ENCODE data around the gene GCC2.
"Not testable (repeated sequence)": the region's sequence is repeated elsewhere in the genome, so short reads cannot be mapped to it uniquely, and the experiment has no call there.

Gene GCC2

DNA sequence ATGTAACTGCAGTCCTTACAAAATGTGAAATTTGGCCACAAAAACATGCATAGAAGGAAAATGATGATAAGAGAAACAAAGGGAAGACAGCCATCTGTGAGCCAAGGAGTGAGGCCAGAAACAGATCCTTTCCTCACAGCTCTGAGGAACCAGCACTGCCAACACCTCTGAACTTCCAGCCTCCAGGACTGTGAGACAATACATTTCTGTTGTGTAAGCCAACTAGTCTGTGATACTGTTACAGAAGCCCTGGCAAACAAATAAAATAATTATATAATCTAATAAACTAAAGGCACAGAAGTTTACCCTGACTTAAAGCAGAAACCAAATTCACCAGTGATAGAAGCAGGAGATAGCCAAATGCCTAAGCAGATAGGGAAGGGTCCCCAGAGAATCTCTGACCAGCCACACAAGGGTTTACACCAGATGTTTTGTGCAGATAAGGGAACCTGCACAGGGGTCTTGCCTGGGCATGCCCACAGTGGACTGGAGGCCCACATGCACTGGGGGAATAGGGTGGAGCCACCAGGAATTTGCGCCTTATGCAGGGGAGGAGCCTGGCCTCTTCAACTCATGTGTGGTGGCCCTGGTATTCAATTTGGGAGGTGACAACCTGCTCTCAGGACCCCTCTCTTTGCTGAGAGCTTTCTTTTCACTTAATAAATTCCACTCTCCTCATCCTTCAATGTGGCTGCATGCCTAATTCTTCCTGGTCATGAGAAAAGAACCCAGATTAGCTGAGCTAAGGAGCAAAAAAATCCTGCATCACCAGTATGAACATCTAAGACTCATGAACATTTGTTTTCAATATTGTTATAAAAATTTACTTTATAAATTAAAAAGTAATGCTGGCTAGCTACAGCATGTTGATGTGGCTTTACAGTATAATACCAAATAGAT lies 3.8 kb upstream of the GCC2 start:
- DNase-seq (ENCODE audit: low spot score) = no peak

DNA sequence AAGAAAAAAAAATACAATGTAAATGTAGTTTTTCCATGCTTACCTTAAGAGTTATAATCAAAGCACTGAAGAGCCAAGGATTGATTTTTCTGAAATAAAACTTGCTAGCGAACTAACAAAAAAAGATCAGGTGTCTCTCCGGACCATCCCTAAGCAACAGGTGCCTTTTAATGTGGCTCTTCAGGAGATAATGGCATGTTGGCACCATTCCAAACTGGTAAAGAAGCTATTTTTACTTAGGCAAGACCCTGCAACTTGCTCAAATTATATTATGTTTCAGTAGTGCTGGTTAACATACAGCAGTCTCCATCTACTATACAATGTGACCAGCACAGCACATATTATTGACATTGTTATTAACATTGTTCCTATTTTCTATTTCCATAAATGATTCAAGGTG lies 2.3 kb upstream of the GCC2 start:
- DNase-seq (ENCODE audit: low spot score) = no peak

DNA sequence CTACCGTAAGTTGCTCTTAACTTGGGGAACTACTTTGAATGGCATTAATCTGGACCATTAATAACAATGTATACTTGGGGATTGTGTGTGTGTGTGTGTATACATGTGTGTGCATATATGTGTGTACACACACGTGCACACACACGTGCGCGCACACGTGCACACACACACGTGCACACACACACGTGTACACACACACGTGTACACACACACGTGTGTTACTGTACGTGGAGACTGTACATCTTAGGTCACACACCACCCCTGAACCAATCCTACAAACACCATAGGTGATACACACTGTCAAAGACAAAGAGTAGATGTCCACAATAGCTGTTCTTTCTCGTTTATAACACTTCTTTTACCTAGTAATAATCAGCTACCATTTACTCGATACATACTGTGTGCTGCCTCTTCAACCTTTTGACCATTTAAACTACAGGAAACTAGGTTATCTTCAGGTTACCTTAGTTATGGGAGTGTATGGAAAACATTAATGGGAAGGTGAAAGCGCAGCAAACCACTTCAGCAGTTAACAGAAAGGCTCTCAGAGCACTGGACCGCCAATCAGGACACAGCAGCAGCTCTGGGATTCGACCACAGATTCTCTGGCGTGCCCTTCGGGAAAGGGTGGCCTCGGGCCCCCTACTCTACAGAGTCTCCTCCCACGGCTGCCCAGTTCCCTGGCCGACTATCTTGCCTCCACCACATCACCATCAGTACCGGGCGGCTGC lies 894 bp upstream of the GCC2 start:
- DNase-seq (ENCODE audit: low spot score) = no peak

DNA sequence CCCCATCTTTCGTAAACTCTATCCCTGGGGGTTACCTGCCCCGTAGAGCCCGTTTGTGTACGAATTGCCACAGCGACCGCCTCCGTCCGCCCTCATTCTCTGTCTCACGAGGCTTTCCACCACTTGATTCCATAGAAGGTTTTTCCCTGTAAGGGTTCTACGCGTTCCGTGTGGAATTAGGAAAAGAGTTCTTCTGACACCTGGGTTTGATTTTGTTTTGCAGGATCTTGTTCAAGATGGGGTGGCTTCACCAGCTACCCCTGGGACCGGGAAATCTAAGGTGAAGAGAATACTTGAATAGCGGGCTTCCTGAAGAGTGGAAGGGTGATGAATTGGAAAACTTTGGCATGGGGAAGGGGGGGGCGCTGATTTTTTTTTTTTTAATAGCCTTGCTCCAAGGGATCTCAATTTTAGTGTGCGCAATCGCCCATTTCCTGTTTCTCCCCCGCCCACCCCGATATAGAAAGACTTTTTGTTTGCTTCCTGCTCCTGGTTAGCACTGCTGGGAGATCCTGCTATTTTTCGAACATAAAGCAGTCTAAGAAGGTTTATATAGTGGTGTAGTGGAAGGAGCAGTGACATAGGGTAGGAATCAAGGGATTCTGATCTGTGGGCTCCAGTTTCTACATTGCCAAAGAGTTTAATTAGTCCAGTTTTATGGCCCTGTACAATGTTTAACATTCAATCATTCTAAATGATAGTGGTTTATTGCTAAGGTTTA lies 564 bp downstream of the GCC2 start:
- DNase-seq (ENCODE audit: low spot score) = peak; percentile 43

DNA sequence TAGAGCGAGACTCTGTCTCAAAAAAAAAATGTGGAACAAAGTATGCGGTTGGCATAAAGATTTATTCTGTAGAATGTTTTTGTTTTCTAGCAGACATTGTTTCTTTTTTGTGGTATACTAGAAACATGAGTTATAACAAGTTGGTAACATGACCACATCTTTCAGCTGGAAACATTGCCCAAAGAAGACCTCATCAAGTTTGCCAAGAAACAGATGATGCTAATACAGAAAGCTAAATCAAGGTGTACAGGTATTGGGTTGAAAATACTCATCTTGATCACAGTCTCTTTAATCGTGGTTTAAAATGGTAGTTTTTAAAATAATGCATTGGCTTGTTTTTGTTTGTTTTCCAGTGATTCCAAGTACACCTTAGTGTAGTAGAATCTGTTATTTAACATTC lies 1.9 kb downstream of the GCC2 start:
- no peak for DNase-seq (ENCODE audit: low spot score)

DNA sequence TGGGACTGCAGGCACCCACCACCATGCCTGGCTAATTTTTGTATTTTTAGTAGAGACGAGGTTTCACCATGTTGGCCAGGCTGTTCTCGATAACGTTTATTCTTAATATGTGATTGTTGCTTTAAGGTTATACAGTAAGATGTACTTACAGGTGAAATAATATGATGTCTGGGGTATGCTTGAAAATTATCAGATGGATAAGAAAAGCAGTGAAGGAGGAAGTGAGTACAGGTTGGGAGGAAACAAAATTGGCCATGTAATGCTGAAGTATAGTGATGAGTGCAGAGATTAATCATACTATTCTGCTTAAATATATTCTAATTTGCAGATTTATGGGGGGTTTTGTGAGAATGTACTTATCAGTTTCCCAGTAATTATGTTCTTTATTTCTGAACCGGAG lies 3.0 kb downstream of the GCC2 start:
- DNase-seq (ENCODE audit: low spot score) = no peak

DNA sequence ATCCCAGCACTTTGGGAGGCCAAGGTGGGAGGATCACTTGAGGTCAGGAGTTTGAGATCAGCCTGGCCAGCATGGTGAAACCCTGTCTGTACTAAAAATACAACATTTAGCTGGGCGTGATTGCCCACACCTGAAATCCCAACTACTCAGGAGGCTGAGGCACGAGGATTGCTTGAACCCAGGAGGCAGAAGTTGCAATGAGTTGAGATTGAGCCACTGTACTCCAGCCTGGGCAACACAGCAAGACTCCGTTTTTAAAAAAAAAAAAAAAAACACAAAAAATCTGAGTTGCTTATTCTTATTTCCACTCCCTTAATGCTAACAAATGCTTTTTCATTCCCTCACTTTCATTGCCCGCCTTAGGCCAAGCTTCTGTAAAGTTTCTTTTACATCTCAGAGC lies 4.5 kb downstream of the GCC2 start:
- DNase-seq (ENCODE audit: low spot score) = not testable (repeated sequence)

DNA sequence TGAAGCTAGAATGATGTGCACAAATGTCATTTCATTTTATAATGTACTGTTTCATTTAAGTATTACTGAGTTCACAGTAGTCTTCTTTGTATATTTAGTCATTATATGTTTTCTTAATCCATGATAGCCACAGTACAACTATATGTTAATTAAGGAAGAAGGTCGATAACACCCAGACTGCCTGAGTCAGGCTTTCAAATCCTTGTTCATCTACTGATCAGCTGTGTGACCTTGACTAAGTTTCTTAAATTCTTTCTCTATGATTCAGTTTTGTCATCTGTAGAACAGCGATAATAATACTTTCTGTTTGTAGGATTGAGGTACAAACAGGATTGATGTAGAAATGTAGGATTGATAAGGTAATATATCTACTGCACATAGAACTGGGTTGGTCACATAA lies 5.4 kb downstream of the GCC2 start:
- DNase-seq (ENCODE audit: low spot score) = no peak

DNA sequence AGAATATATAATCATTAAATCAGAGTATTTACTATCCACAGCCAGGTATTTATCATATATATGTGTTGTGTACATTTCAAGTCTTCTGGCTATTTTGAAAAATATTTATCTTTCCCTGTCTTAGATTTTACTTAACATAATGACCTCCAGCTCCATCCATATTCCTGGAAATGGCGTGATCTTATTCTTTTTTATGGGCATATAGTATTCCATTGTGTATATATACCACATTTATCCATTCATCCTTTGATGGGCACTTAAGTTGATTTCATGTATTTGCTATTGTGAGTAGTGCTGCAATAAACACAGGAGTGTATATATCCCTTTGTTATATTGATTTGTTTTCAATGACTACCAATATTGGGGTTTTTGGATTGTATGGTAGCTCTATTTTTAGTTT lies 6.6 kb downstream of the GCC2 start:
- no peak for DNase-seq (ENCODE audit: low spot score)

DNA sequence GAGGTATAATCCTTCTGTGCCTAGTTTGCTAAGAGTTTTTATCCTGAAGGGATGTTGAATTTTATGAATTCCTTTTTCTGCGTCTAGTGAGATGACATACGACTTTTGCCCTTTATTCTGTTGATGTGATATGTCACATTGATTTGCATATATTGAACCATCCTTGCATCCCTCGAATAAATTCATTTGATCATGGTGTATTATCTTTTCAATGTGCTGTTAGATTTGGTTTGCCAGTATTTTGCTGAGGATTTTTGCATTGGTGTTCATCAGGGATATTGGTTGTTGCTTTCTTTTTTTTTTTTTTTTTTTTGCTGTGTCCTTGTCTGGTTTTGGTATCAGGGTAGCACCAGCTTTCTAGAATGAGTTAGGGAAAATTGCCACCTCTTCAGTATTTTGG lies 9.1 kb downstream of the GCC2 start:
- DNase-seq (ENCODE audit: low spot score) = no peak

DNA sequence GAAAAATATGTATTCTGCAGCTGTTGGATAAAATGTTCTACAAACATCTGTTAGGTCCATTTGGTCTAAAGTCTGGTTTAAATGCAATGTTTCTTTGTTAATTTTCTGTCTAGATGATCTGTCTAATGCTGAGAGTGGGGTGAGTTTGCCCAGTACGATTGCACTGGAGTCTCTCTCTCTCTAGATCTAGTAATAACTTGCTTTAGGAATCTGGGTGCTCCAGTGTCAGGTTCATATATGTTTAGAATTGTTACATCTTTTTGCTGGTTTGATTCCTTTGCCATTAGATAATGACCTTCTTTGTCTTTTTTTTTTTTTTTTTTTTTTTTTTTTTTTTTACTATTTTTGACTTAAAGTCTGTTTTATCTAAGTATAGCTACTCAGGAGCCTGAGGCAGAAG lies 10.4 kb downstream of the GCC2 start:
- no peak for DNase-seq (ENCODE audit: low spot score)

DNA sequence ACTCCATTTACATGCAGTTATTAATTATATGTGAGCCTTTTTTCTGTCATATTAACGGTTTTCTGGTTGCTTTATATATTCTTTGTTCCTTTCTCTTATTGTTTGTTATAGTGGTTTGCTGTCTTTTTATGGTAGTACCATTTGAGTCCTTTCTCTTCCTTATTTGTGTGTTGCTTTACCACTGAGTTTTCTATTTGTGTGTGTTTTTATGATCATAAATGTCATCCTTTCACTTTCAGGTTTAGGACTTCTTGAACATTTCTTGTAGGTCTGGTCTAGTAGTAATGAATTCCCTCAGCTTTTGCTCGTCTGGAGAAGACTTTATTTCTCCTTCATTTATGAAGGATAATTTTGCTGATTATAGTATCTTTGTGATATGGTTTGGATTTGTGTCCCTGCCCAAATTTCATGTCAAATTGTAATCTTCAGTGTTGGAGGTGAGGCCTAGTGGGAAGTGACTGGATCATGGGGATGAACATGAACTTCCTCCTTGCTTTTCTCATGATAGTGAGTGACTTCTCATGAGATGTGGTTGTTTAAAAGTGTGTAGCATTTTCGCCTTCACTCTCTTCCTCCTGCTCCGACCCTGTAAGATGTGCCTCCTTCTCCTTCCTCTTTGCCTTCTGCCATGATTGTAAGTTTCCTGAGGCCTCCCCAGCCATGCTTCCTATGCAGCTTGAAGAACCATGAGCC lies 11.5 kb downstream of the GCC2 start:
- no peak for DNase-seq (ENCODE audit: low spot score)

DNA sequence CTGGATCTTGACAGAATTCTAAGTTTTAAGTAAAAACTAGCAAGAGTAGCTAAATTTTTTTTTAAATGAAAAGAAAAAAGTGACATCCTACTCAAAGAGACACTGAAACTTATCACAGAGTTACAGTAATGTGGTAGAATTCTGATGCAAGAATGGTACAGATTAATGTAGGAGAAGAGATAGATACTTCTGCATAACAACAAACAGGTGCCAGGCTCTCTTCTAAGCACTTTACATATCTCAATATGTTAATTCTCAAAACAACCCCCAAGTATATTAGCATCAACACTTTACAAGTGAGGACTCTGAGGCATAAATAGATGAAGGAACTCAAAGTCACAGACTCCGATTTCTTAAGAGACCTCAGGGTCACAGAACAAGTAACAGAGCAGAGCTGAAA lies 28.1 kb downstream of the GCC2 start:
- no peak for DNase-seq (ENCODE audit: low spot score)

DNA sequence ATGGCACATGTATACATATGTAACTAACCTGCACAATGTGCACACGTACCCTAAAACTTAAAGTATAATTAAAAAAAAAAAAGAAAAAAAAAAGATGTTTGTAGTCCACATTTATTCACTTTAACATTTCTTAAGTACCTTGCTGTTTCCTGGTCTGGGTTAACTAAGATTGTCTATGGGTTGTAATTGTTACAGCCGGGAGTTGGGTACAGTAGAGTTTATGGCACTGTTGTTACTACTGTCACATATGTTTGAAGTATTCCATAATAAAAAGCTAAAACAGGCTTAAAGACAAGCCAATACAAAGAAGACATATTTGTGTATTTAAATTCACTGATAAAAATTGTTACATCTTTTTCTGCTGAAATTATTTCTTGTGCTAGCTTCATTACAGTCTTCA lies 36.2 kb downstream of the GCC2 start:
- DNase-seq (ENCODE audit: low spot score) = no peak

DNA sequence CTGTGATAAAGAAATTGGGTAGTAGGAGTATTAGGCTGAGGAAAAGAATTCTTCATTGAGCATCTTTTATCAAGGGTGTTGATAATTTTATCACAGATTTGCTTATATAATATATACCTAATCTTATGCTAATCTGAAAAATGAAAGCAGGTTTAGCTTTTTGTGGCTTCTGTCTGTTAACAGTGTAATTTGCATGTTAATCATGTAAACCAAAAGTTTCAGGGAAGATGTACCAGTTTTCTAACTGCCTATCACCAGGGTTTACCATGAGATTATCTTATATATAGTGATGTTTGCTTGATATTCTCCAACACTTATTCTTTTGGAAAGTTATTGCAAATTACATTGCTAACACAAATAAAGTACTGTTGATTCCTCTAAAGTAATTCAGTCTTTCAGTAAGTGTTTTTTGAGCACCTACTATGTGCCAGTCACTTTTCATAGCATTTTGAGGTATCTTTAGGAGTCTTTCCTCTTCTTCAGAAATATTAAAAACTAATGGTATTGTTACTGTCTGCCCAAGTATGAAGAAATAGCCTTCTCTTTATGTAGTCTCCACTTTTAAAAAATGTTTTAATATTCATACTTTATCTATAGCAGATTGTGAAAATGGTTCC lies 41.6 kb downstream of the GCC2 start:
- no peak for DNase-seq (ENCODE audit: low spot score)

DNA sequence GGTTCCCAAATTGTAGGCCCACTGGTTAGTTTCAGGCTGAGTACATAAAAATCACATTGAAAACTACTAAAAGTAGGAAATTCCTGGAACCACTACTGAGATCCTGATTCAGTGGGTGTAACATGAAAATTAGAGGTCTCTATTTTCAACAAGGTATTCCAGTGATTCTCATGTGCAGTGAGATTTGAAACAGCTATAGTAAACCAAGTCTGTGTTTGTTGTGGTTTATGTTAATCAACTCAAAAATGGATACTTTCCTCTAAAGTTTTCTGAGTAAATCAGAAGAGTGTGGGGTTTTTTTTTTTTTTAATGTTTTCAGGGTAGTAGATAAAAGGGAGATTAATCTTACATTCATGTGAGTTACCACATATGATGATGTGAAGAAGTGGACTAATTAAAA lies 42.8 kb downstream of the GCC2 start:
- no peak for DNase-seq (ENCODE audit: low spot score)

DNA sequence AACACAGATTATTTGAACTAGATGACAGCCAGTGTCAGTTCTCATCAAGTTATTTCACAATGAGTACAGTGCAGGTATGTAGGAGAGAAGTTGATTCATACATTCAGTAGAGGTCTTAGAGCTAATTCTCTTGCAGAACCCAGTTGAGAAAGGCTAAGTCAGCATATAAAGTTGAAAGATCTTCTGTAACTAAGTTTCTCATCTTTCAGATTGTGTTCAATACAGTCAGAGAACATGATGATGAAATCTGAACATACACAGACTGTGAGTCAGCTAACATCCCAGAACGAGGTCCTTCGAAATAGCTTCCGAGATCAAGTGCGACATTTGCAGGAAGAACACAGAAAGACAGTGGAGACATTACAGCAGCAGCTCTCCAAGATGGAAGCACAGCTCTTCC lies 43.4 kb downstream of the GCC2 start:
- no peak for DNase-seq (ENCODE audit: low spot score)

DNA sequence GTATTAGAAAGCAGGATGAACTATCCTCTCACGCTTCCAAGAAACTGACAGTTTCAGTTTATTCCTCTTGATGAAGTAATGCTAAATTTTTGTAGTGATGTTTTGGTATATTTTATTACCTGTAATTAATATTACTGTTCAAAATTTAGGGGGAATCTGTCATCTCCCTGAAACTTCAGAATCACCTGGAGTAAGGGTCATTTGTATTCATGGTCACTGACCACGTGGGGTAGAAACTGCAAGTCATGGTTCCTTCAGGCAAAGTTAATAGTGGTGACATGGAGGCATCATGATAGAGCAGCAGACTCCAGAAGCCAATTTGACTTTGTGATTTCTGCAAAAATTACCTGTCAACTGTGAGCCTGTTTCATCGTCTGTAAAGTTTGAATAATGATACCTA lies 47.2 kb downstream of the GCC2 start:
- not testable (repeated sequence) for DNase-seq (ENCODE audit: low spot score)

DNA sequence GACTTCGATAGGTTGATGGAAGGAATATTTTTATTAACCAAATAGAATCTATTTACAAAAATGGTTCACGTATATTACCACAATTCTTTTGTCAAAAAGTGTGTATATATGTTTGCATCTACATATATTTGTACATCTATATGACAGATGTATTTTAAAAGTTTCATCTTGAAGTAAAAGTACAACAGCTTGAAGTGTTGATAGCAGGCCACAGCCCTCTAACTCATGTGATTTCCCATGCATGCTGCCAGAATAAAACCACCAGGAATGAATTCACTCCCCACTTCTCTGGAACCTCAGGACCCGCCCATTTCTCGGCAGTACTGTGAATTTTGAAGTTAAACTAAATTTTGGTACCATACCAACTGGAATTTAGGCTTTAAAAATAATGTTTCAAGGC lies 58.6 kb downstream of the GCC2 start:
- DNase-seq (ENCODE audit: low spot score) = not testable (repeated sequence)

DNA sequence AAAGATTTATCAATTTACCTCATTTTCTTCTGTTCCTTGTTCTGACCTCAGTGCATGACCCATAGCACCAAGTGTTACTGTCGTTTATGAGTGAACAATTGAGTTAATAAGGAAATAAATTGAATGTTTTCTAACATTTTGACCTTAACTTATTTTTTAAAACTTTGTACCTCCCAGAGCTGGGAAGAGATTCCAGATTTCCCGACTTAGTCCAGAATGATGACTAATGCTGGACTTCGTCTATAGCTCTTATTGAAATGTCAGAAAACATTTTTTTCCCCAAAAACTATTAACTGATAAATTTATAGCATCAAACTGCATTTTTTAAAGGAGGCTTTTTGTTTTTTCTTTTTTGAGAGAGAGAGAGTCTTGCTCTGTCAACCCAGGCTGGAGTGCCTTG lies 63.4 kb downstream of the GCC2 start:
- not testable (repeated sequence) for DNase-seq (ENCODE audit: low spot score)

DNA sequence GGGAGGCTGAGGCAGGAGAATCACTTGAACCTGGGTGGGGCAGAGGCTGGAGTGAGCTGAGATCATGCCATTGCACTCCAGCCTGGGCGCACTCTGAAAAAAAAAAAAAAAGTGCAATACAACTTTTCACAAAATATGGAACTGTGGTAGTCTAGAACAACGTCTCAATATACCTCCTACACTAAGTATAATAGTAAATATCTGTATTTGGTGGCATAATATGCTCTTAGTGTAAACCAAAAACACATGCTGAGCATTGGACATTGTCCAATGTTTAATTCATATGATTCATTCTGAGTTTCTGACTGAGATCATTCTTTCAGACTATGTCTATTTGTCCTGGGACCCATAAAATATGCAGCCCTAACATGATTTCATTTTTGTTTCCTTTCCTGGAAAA lies 65.5 kb downstream of the GCC2 start:
- not testable (repeated sequence) for DNase-seq (ENCODE audit: low spot score)

DNA sequence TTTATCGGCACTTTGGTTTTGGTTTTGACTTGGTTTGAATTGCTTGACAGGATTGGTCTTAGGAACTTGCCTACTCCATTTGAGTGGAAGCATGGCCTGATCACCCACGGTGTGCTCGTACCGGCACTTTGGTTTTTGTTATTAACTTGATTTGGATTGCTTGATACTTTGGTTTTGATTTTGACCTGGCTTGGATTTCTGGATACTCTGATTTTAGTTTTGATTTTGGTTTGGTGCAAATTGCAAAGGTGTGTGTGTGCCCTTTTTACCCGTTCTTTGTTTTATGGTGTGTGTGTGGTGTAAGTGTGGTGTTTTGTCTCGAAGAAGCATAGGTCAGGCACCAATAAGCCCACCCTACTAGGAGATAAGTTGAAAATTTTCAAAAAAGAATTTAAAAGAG lies 75.7 kb downstream of the GCC2 start:
- DNase-seq (ENCODE audit: low spot score) = not testable (repeated sequence)
